ENCODE measurements around the gene SEPSECS.

SEPSECS gene

GRCh38 chr4:25174674-25175073 lies 14.4 kb upstream of the SEPSECS start:
- H3K36me3 ChIP-seq (ENCODE audit: control insufficient read depth in 1 of 2, insufficient read depth in 2 of 2, low read length in 2 of 2): peaks cover 0 to 4% of the 10 kb centered on the region in 2 donors
- H3K9me3 ChIP-seq (ENCODE audit: control insufficient read depth in 1 of 2, low read length in 2 of 2): no peaks in the 10 kb centered on the region
- no peak overlapping the region for H3K27ac ChIP-seq (ENCODE audit: low read depth, low read length)

GRCh38 chr4:25172961-25173915 lies 13.0 kb upstream of the SEPSECS start:
- H3K9ac ChIP-seq (ENCODE audit: low read depth in 1 of 2, low read length in 2 of 2): no peak overlapping the region
- H3K27ac ChIP-seq (ENCODE audit: low read depth, low read length): peak overlapping the region; percentile 27
- peaks cover 0 to 4% of the 10 kb centered on the region in 2 donors for H3K36me3 ChIP-seq (ENCODE audit: control insufficient read depth in 1 of 2, insufficient read depth in 2 of 2, low read length in 2 of 2)
- no peak overlapping the region for H3K4me3 ChIP-seq (ENCODE audit: low read depth in 1 of 2, low read length in 2 of 2)
- no peaks in the 10 kb centered on the region for H3K4me1 ChIP-seq (ENCODE audit: control insufficient read depth in 1 of 2, insufficient read depth in 2 of 2, low read length in 2 of 2)
- no peaks in the 10 kb centered on the region for H3K9me3 ChIP-seq (ENCODE audit: control insufficient read depth in 1 of 2, low read length in 2 of 2)
- H3K27me3 ChIP-seq (ENCODE audit: control insufficient read depth in 1 of 2, insufficient read depth in 2 of 2, low read length in 2 of 2): no peaks in the 10 kb centered on the region

More at GRCh38 chr4:25174674-25175073, 14.4 kb upstream of the SEPSECS start:
- Histone ChIP-seq H3K9ac (ENCODE audit: low read depth in 1 of 2, low read length in 2 of 2) (no peak overlapping the region), H3K4me3 (ENCODE audit: low read depth in 1 of 2, low read length in 2 of 2) (no peak overlapping the region), H3K27me3 (ENCODE audit: control insufficient read depth in 1 of 2, insufficient read depth in 2 of 2, low read length in 2 of 2) (no peaks in the 10 kb centered on the region), H3K4me1 (ENCODE audit: control insufficient read depth in 1 of 2, insufficient read depth in 2 of 2, low read length in 2 of 2) (peaks cover 0 to 4% of the 10 kb centered on the region in 2 donors)

- no peaks in the 10 kb centered on the region for H3K4me1 ChIP-seq (ENCODE audit: control insufficient read depth in 1 of 2, insufficient read depth in 2 of 2, low read length in 2 of 2)
- no peak overlapping the region for H3K9ac ChIP-seq (ENCODE audit: low read depth in 1 of 2, low read length in 2 of 2)
- no peak overlapping the region for H3K27ac ChIP-seq (ENCODE audit: low read depth, low read length)
- H3K36me3 ChIP-seq (ENCODE audit: control insufficient read depth in 1 of 2, insufficient read depth in 2 of 2, low read length in 2 of 2): peaks cover 0 to 4% of the 10 kb centered on the region in 2 donors
- H3K9me3 ChIP-seq (ENCODE audit: control insufficient read depth in 1 of 2, low read length in 2 of 2): no peaks in the 10 kb centered on the region
- no peaks in the 10 kb centered on the region for H3K27me3 ChIP-seq (ENCODE audit: control insufficient read depth in 1 of 2, insufficient read depth in 2 of 2, low read length in 2 of 2)
- H3K4me3 ChIP-seq (ENCODE audit: low read depth in 1 of 2, low read length in 2 of 2): no peak overlapping the region
Measured at GRCh38 chr4:25171201-25171865, 11.1 kb upstream of the SEPSECS start.

GRCh38 chr4:25169446-25169845 lies 9.2 kb upstream of the SEPSECS start:
- Histone ChIP-seq H3K27me3 (ENCODE audit: control insufficient read depth in 1 of 2, insufficient read depth in 2 of 2, low read length in 2 of 2) (no peaks in the 10 kb centered on the region), H3K9me3 (ENCODE audit: control insufficient read depth in 1 of 2, low read length in 2 of 2) (no peaks in the 10 kb centered on the region), H3K36me3 (ENCODE audit: control insufficient read depth in 1 of 2, insufficient read depth in 2 of 2, low read length in 2 of 2) (peaks cover 0 to 5% of the 10 kb centered on the region in 2 donors), H3K9ac (ENCODE audit: low read depth in 1 of 2, low read length in 2 of 2) (no peak overlapping the region), H3K4me3 (ENCODE audit: low read depth in 1 of 2, low read length in 2 of 2) (no peak overlapping the region), H3K4me1 (ENCODE audit: control insufficient read depth in 1 of 2, insufficient read depth in 2 of 2, low read length in 2 of 2) (no peaks in the 10 kb centered on the region), H3K27ac (ENCODE audit: low read depth, low read length) (no peak overlapping the region)

GRCh38 chr4:25165916-25166315 lies 5.7 kb upstream of the SEPSECS start:
- Histone ChIP-seq H3K4me3 (ENCODE audit: low read depth in 1 of 2, low read length in 2 of 2) (no peak overlapping the region), H3K4me1 (ENCODE audit: control insufficient read depth in 1 of 2, insufficient read depth in 2 of 2, low read length in 2 of 2) (peaks cover 9 to 13% of the 10 kb centered on the region in 2 donors), H3K27ac (ENCODE audit: low read depth, low read length) (no peak overlapping the region), H3K9ac (ENCODE audit: low read depth in 1 of 2, low read length in 2 of 2) (no peak overlapping the region), H3K27me3 (ENCODE audit: control insufficient read depth in 1 of 2, insufficient read depth in 2 of 2, low read length in 2 of 2) (no peaks in the 10 kb centered on the region), H3K9me3 (ENCODE audit: control insufficient read depth in 1 of 2, low read length in 2 of 2) (no peaks in the 10 kb centered on the region), H3K36me3 (ENCODE audit: control insufficient read depth in 1 of 2, insufficient read depth in 2 of 2, low read length in 2 of 2) (peaks cover 4 to 13% of the 10 kb centered on the region in 2 donors)

GRCh38 chr4:25163196-25163595 lies 2.9 kb upstream of the SEPSECS start:
- no peak overlapping the region for H3K27ac ChIP-seq (ENCODE audit: low read depth, low read length)
- H3K4me1 ChIP-seq (ENCODE audit: control insufficient read depth in 1 of 2, insufficient read depth in 2 of 2, low read length in 2 of 2): peaks cover 13 to 18% of the 10 kb centered on the region in 2 donors
- peaks cover 4 to 13% of the 10 kb centered on the region in 2 donors for H3K36me3 ChIP-seq (ENCODE audit: control insufficient read depth in 1 of 2, insufficient read depth in 2 of 2, low read length in 2 of 2)
- H3K9me3 ChIP-seq (ENCODE audit: control insufficient read depth in 1 of 2, low read length in 2 of 2): no peaks in the 10 kb centered on the region
- no peaks in the 10 kb centered on the region for H3K27me3 ChIP-seq (ENCODE audit: control insufficient read depth in 1 of 2, insufficient read depth in 2 of 2, low read length in 2 of 2)
- H3K9ac ChIP-seq (ENCODE audit: low read depth in 1 of 2, low read length in 2 of 2): no peak overlapping the region
- H3K4me3 ChIP-seq (ENCODE audit: low read depth in 1 of 2, low read length in 2 of 2): no peak overlapping the region

GRCh38 chr4:25162566-25162965 lies 2.3 kb upstream of the SEPSECS start:
- H3K27me3 ChIP-seq (ENCODE audit: control insufficient read depth in 1 of 2, insufficient read depth in 2 of 2, low read length in 2 of 2): no peaks in the 10 kb centered on the region
- no peaks in the 10 kb centered on the region for H3K9me3 ChIP-seq (ENCODE audit: control insufficient read depth in 1 of 2, low read length in 2 of 2)
- H3K4me1 ChIP-seq (ENCODE audit: control insufficient read depth in 1 of 2, insufficient read depth in 2 of 2, low read length in 2 of 2): peaks cover 13 to 18% of the 10 kb centered on the region in 2 donors
- H3K4me3 ChIP-seq (ENCODE audit: low read depth in 1 of 2, low read length in 2 of 2): no peak overlapping the region
- no peak overlapping the region for H3K27ac ChIP-seq (ENCODE audit: low read depth, low read length)
- H3K9ac ChIP-seq (ENCODE audit: low read depth in 1 of 2, low read length in 2 of 2): no peak overlapping the region
- peaks cover 4 to 13% of the 10 kb centered on the region in 2 donors for H3K36me3 ChIP-seq (ENCODE audit: control insufficient read depth in 1 of 2, insufficient read depth in 2 of 2, low read length in 2 of 2)

- H3K9ac ChIP-seq (ENCODE audit: low read depth in 1 of 2, low read length in 2 of 2): peak overlapping the region in 1 of 2 donors; percentile 97
- peaks cover 4 to 13% of the 10 kb centered on the region in 2 donors for H3K36me3 ChIP-seq (ENCODE audit: control insufficient read depth in 1 of 2, insufficient read depth in 2 of 2, low read length in 2 of 2)
- H3K4me3 ChIP-seq (ENCODE audit: low read depth in 1 of 2, low read length in 2 of 2): peak overlapping the region; percentile 76 to 96
- no peak overlapping the region for H3K27ac ChIP-seq (ENCODE audit: low read depth, low read length)
- peaks cover 13 to 18% of the 10 kb centered on the region in 2 donors for H3K4me1 ChIP-seq (ENCODE audit: control insufficient read depth in 1 of 2, insufficient read depth in 2 of 2, low read length in 2 of 2)
- no peaks in the 10 kb centered on the region for H3K9me3 ChIP-seq (ENCODE audit: control insufficient read depth in 1 of 2, low read length in 2 of 2)
- no peaks in the 10 kb centered on the region for H3K27me3 ChIP-seq (ENCODE audit: control insufficient read depth in 1 of 2, insufficient read depth in 2 of 2, low read length in 2 of 2)
Measured at GRCh38 chr4:25161593-25161950, 1.3 kb upstream of the SEPSECS start.

- H3K9me3 ChIP-seq (ENCODE audit: control insufficient read depth in 1 of 2, low read length in 2 of 2): no peaks in the 10 kb centered on the region
- H3K36me3 ChIP-seq (ENCODE audit: control insufficient read depth in 1 of 2, insufficient read depth in 2 of 2, low read length in 2 of 2): peaks cover 4 to 10% of the 10 kb centered on the region in 2 donors
- peak overlapping the region; percentile 89 to 97 for H3K9ac ChIP-seq (ENCODE audit: low read depth in 1 of 2, low read length in 2 of 2)
- peak overlapping the region; percentile 97 for H3K27ac ChIP-seq (ENCODE audit: low read depth, low read length)
- no peaks in the 10 kb centered on the region for H3K27me3 ChIP-seq (ENCODE audit: control insufficient read depth in 1 of 2, insufficient read depth in 2 of 2, low read length in 2 of 2)
- peaks cover 13 to 18% of the 10 kb centered on the region in 2 donors for H3K4me1 ChIP-seq (ENCODE audit: control insufficient read depth in 1 of 2, insufficient read depth in 2 of 2, low read length in 2 of 2)
- H3K4me3 ChIP-seq (ENCODE audit: low read depth in 1 of 2, low read length in 2 of 2): peak overlapping the region; percentile 76 to 96
Measured at GRCh38 chr4:25160714-25161592, 704 bp upstream of the SEPSECS start.
